HG02973 (cell line): Measurements from ENCODE around the gene TFAP2C.
"Not testable (repeated sequence)": the region's sequence is repeated elsewhere in the genome, so short reads cannot be mapped to it uniquely, and the experiment has no call there.

Experiments used
- ATAC-seq: cut with Tn5 transposase; IDR thresholded peaks from one replicate; pipeline ENCODE4 v1.9.1; 2021; ENCODE audit warnings: moderate library complexity; ENCODE audit not compliant: unreplicated experiment

TFAP2C gene

DNA sequence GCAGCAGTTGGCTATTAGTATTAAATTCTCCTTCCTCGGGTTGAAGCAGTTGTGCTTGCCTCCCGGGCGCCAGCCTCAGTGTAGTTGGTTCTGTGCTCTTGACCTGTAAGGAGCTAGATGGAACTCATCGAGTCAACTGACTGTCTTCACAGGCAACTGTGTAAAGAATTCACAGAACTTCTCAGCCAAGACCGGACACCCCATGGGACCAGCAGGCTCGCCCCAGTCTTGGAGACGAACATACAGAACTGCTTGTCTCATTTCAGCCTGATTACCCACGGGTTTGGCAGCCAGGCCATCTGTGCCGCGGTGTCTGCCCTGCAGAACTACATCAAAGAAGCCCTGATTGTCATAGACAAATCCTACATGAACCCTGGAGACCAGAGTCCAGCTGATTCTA lies 8.5 kb downstream of the TFAP2C start:
- no peak for ATAC-seq

DNA sequence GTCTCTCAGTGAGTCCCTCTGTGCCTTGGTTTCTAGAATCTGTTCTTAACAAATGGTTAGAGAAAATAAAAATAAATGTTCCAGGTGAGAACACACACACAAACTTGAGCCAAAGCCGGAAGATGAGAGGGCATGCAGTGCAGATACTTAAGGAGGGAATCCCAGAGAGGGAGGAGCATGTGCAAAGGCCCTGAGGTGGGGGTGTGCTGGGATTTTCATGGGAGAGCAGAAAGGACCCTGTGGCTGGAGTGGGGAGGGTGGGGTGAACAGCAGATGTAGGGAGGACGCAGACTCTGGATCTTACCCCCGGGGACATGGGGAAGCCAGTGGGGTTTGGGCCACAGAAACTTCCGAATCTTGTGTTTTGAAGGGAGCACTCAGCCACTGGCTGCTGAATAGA lies 17.5 kb downstream of the TFAP2C start:
- ATAC-seq = no peak

DNA sequence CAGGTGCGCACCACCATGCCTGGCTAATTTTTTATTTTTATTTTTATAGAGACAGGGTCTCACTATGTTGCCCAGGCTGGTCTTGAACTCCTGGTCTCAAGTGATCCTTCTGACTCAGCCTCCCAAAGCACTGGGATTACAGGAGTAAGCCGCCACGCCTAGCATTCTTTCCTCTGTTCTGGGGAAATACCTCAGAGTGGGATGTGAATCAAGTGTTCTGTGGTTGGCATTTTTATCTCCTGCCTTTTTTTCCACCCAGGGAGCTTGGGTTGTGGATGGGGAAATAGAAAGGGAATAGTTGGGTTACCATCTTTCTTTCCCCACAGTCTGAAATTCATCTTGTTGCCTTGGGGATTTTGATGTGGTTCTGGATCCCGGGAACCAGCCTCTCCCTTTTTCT lies 24.1 kb downstream of the TFAP2C start:
- ATAC-seq = no peak

DNA sequence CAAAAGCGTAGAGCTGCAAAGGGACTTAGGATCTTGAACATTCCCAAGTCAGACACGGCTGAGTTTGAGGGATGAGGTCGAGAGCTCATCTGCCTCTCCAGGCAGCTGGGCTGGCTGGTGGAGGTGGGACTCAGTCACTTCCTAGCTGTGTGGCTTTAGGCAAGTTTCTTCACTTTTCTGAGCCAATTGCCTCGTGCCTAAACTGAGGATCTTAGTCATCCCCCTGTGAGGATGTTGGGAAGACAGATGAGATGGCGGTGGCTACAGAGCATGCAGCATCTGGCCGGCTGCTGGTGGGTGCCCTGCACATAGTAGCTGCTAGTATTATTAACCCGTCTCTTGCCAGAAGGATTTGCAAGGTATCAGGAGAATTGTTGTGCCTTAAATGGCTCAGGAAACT lies 27.5 kb downstream of the TFAP2C start:
- ATAC-seq = no peak

DNA sequence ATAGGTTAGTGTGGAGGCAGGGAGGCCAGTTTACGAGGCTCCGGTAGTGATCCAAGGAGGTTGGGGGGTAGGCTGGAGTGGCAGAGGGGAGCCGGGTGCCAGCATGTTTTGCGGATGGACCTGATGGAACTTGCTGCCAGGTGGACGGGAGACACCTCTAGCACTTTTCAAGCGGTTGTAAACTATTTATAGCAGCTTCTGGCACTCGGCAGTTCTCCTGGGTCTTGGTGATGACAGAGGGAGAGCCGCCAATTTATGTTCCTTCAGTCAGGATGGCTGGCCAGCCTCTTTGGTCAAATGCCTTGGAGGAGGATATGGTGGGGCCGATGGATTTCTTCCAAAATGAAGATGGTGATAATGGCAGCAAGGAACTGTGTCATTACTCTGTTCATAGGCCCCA lies 28.8 kb downstream of the TFAP2C start:
- ATAC-seq = no peak

DNA sequence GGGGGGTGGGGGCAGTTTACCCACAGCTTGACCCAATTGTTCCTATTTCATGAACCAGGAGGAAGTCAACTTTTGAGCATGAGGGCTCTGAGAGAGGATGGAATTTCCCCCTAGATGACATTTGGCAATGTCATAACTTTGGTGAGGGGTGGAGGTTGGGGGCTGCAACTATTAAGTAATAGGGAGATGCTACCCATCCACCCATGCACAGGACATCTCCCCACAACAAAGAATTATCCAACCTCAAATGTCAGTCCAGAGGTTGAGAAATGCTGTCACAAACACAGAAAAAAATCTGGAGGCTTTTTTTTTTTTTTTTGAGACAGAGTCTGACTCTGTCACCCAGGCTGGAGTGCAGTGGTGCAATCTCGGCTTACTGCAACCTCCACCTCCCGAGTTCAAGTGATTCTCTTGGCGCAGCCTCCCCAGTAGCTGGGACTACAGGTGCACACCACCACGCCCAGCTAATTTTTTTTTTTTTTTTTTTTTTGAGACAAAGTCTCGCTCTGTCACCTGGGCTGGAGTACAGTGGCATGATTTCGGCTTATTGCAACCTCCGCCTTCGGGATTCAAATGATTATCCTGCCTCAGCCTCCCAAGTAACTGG lies 29.3 kb downstream of the TFAP2C start:
- ATAC-seq = not testable (repeated sequence)

DNA sequence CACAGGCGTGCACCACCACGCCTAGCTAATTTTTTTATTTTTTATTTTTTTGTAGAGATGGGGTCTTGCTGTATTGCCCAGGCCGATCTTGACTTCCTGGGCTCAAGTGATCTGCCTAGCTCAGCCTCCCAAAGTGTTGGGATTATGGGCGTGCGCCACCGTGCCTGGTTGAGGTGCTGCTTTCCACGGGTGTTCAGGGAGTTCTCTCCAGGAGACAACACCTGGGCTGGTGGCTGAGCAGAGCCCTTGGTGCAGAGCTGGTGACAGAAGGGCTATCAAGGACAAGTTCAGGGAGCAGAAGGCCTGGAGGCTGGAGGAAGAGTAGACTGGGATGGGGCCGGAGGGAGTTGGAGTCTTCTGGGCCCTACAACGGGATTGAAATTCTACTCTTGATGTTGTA lies 34.6 kb downstream of the TFAP2C start:
- no peak for ATAC-seq

DNA sequence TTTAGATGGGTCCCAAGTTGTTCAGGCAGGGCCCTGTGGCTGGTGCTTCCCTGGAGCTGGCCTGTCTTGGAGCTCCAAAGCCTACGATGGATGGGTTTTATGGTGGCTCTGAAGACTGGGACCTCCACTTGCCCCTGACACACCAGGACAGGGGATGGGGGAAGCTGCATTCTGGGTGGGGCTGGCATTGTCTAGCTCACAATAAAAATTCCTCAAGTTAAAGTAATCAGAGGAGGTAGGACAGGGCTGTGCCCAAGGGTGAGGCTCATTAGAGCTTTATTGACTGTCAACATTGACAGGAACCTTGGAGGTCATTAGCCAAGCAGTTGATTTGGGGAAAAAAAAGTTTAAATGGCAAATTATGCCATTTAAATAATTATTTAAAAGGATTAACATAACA lies 35.7 kb downstream of the TFAP2C start:
- no peak for ATAC-seq

DNA sequence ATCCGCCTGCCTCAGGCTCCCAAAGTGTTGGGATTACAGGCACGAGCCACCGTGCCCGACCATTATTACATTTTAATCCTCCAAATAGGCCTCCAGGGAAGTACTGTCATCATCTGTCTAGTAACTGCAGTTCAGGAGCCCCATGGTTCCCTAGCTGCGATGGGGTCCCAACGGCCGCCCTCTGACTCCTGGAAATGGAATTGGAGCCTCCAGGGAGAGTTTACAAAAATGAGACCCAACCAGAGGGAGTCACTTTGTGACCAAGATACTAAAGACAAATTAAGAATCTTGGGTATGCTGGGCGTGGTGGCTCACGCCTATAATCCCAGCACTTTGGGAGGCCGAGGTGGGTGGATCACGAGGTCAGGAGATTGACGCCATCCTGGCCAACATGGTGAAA lies 36.7 kb downstream of the TFAP2C start:
- ATAC-seq = no peak

DNA sequence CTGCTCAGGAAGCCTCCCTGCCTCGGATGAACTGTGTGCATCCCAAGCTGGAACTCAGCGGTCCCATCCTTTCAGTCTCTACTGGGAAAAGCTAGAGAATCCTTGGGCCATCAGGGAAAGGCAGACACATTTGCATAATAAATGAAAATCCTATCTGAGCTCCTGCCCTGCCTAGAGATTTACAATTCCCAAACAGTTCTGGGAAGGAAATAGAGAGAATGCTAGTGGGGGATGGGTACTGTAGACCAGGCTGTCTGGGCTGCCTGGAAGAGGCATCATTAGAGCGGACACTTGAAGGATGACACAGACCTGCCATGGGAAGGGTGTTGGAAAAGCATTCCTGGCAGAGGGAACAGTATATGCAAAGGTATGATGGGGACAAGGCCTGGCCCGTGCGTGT lies 44.3 kb downstream of the TFAP2C start:
- no peak for ATAC-seq

DNA sequence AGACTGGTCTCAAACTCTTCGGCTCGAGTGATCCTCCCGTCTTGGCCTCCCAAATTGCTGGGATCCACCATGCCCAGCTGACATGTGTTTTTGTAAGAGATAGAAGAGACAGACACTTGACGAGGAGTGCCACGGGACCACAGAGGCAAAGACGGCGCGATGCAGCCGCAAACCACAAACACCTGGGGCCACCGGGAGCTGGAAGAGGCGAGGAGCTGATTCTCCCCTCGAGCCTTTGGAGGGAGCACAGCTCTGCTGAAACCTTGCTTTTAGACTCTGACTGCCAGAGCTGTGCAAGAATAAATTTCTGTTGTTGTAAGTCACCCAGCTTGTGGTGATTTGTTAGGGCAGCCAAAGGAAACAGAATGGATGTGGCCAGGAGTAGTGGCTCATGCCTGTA lies 46.9 kb downstream of the TFAP2C start:
- no peak for ATAC-seq

DNA sequence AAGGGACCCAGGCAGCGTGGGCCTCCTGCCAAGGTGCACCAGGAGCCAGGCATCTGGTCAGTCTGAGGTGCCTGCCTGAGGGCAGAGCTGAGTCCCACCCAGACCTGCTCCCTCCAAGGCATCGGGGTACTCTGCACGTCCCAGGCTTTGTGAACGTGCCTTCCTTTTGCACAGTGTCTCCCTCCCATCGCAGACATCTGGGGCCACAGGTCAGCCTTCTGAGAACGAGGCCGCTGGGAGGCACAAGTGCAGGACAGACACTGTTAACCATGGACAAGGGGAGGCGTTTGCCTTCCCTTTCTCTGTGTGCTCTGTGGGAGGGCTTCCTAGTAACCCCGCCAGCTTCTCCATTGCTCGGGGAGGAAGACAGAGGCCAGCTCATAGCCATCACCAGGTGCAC lies 47.6 kb downstream of the TFAP2C start:
- ATAC-seq = no peak

DNA sequence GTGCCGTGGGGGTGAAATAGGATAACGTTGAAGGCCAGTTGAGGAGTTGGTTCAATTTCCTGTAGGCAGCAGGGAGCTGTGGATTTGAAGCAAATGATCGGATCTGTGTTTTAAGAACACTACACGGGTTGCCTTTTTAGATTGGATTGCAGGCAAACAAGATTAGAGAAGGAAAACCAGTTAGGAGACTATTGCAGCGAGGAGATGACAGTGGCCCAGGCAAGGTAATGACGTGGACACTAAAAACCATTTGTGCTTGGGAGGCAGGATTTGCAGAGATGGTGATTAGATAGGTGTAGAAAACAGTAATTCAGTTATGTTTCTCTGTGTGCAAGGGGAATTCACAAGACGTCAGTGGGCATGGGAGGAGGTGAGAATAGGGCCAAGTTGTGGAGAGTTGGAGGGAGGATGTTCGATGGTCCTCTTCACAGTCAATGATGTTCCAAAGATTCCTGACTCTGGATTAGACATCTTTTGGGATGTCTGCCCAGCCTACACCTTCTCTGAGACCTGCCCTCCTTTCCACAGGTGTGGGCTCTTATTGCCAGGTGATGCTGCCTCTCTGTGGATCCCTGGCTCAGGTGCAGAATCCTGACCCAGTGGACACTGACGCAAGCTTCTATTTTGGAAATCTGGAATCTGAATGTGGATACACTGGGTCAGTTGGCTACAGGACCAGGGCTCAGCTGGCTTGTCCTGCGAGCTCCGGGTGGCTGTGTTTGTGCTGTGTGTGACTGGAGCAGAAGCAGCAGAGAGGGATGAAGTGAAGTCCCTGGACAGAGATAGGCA lies 54.2 kb downstream of the TFAP2C start:
- ATAC-seq = no peak

DNA sequence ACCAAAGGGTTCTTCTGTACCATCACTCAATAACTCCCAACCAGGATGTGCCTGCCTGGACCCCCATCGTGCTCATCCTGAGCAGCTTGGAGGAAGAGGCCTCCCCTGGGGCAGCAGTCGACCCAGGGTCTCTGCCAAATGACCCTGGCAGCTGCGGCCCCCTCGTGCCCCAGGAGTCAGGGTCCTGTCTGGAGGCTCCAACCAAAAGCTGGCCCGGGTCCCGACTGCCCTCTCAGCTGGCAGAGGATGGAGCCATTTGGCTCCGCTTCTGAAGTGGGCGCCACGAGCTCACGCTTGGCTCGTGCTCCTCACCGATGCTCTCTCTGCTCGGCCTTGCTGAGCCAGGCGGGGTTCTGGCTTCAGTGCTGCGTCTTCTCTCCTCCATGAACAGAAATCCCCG lies 56.8 kb downstream of the TFAP2C start:
- no peak for ATAC-seq

DNA sequence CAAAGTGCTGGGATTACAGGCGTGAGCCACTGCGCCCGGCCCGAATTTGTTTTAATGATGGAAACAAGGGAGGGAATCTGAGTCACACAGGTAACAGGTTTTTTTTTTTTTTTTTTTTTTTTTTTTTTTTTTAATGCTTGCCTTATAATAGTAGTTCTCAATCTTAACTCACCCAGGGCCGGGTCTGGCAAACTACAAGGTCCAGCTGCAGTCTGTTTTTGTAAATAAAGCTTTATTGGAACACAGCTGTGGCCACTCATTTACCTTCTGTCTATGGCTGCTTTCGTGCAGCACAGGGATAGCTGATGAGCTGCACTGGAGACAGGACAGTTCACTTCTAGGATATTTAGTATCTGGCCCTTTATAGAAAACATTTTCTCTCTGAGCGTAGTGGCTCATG lies 58.0 kb downstream of the TFAP2C start:
- ATAC-seq = no peak

DNA sequence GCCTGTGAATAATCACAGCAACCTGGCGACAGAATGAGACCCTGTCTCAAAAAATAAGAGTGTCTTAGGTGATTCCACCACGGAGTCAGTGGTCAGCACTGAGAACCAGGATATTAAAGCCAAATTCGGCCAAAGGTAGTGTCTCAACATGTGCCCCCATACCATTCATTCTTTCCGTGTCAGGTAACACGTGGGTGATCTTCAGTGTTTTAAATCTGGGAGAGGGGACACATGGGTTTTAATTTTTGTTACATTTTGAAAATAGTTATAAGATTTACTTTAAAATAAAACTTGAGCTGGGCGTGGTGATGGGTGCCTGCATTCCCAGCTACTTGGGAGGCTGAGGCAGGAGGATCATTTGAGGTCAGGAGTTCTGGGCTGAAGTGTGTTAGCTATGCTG lies 59.0 kb downstream of the TFAP2C start:
- no peak for ATAC-seq
